Smooth muscle cell (in vitro differentiated cells): Measurements from ENCODE around the gene HMOX2. TPM values are rescaled to one million over a fixed set of nuclear protein-coding genes. Genes with fewer than 3 reads are reported as not detected.

Experiments used
- DNase-seq: peaks from one replicate; lab custom pipeline; 2025; ENCODE audit not compliant: unreplicated experiment; lab: John Stamatoyannopoulos, UW
- H2AFZ ChIP-seq: fragments of 200-600 bp; sonication (generic); 2 replicates; pipeline ENCODE4 v1.6.0; 2016; ENCODE audit warnings: antibody characterized with exemption, low read depth, mild to moderate bottlenecking
- H3F3A ChIP-seq: fragments of 200-600 bp; sonication (generic); 2 replicates; pipeline ENCODE4 v1.6.0; 2017; ENCODE audit warnings: antibody characterized with exemption, low read depth
- H3K27ac ChIP-seq: fragments of 200-600 bp; sonication (generic); 2 replicates; pipeline ENCODE4 v1.5.1; 2016; ENCODE audit warnings: low read depth, mild to moderate bottlenecking
- H3K27me3 ChIP-seq: fragments of 200-600 bp; sonication (generic); 2 replicates; pipeline ENCODE4 v1.6.1; 2016; ENCODE audit warnings: low read depth, mild to moderate bottlenecking
- H3K36me3 ChIP-seq: fragments of 200-600 bp; sonication (generic); 2 replicates; pipeline ENCODE4 v1.5.1; 2016; ENCODE audit warnings: low read depth
- H3K4me1 ChIP-seq: fragments of 200-600 bp; sonication (generic); 2 replicates; pipeline ENCODE4 v1.5.1; 2016; ENCODE audit warnings: low read depth
- H3K4me2 ChIP-seq: fragments of 200-600 bp; sonication (generic); 2 replicates; pipeline ENCODE4 v1.6.0; 2016; ENCODE audit warnings: mild to moderate bottlenecking
- H3K4me3 ChIP-seq: fragments of 200-600 bp; sonication (generic); 2 replicates; pipeline ENCODE4 v1.5.1; 2016; ENCODE audit warnings: mild to moderate bottlenecking
- H3K79me2 ChIP-seq: fragments of 200-600 bp; sonication (generic); 2 replicates; pipeline ENCODE4 v1.6.0; 2016; ENCODE audit warnings: low read depth, mild to moderate bottlenecking
- H3K9ac ChIP-seq: fragments of 200-600 bp; sonication (generic); 2 replicates; pipeline ENCODE4 v1.6.0; 2016; ENCODE audit warnings: low read depth
- H3K9me3 ChIP-seq: fragments of 200-600 bp; sonication (generic); replicated peaks from 2 replicates; pipeline ENCODE4 v1.5.1; 2016; ENCODE audit warnings: low read depth
- H4K20me1 ChIP-seq: fragments of 200-600 bp; sonication (generic); 2 replicates; pipeline ENCODE4 v1.6.0; 2016; ENCODE audit warnings: low read depth
- WGBS: methylation state at CpG from one replicate; pipeline ENCODE4 v1.1.7; 2016; ENCODE audit warnings: low lambda C conversion rate; 5-methylcytosine and 5-hydroxymethylcytosine counted together
- polyA plus RNA-seq: library from polyadenylated mRNA; unstranded; fragments of >200 nt; fragmentation: Nextera tagmentation; extraction: Ambion mirVana; gene quantifications from 2 replicates; pipeline ENCODE4 v1.2.1, GENCODE V29; 2016
- total RNA-seq: library from RNA; depleted of rRNA; stranded (reverse); fragments of >200 nt; gene quantifications from 2 replicates; pipeline ENCODE4 v1.2.3, GENCODE V29; 2014
- TF ChIP-seq, protein P1 (sequence below): fragments of 200-600 bp; sonication (generic); IDR thresholded peaks from 2 replicates; pipeline ENCODE4 v1.5.1; 2017; ENCODE audit warnings: borderline replicate concordance, mild to moderate bottlenecking, antibody characterized with exemption; ENCODE audit not compliant: insufficient read depth, poor library complexity, severe bottlenecking

Gene HMOX2
- total and polyA plus RNA-seq, 2 experiments from 2014 or later: 35.3 to 54.2 TPM

DNA sequence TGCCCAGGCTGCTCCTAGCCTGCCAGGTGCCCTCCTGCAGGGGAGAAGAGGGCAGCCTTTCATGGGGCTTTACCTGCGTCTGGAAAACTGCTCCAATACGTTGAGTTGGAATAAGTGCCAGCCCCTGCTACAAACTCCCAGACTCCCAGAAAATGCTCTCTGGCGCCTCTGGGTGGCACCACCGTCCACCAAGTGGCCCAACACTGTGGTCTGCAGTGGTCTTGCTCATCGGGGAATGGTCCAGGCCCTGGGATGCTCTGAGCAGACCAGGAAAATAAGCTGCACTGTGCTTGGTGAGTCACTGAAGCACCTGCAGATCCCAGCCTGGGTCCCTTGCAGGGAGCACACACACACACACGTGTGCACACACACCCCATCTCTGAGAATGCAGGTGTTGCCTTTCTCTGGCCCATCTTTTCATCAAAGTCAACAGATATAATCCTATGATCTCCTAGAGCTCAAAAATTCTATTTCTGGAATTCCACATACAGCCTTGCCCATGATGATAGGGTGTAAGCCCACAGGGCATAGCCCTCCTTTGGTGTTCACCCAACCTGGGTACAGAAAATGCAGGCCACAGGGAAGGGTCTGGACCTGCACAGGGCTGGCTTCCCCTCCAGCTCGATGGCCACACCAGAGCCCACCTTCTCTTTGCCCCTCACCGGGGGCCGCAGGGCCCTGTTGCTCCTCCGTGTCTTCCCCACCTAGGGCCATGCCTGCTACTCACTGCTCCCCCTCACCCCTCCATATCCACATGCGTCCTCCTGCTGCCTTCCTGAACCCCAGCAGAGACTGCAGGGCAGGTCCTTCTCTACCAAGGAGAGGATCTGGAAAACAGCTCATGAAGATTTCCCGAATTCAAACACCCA lies 41.8 kb downstream of the HMOX2 start:
- 57% methylated on average over 12 of the region's 12 CpGs for WGBS
- Histone ChIP-seq H3K9ac (no peak overlapping the region), H3K4me3 (no peak overlapping the region), H2AFZ (no peak overlapping the region), H3K27ac (no peak overlapping the region), H3F3A (no peaks in the 10 kb centered on the region), H3K36me3 (no peaks in the 10 kb centered on the region), H3K79me2 (peaks cover 7% of the 10 kb centered on the region), H3K4me1 (peaks cover 10% of the 10 kb centered on the region), H3K4me2 (no peak overlapping the region), H3K27me3 (no peaks in the 10 kb centered on the region), H3K9me3 (no peaks in the 10 kb centered on the region), H4K20me1 (peaks cover 82% of the 10 kb centered on the region)
- DNase-seq: no peak
- TF ChIP-seq, protein P1, sequence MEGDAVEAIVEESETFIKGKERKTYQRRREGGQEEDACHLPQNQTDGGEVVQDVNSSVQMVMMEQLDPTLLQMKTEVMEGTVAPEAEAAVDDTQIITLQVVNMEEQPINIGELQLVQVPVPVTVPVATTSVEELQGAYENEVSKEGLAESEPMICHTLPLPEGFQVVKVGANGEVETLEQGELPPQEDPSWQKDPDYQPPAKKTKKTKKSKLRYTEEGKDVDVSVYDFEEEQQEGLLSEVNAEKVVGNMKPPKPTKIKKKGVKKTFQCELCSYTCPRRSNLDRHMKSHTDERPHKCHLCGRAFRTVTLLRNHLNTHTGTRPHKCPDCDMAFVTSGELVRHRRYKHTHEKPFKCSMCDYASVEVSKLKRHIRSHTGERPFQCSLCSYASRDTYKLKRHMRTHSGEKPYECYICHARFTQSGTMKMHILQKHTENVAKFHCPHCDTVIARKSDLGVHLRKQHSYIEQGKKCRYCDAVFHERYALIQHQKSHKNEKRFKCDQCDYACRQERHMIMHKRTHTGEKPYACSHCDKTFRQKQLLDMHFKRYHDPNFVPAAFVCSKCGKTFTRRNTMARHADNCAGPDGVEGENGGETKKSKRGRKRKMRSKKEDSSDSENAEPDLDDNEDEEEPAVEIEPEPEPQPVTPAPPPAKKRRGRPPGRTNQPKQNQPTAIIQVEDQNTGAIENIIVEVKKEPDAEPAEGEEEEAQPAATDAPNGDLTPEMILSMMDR: peak; percentile 64

GRCh38 chr16:4519274-4520058 lies 43.3 kb downstream of the HMOX2 start:
- Histone ChIP-seq H3K79me2 (peaks cover 7% of the 10 kb centered on the region), H3F3A (no peaks in the 10 kb centered on the region), H3K27ac (no peak overlapping the region), H3K9me3 (no peaks in the 10 kb centered on the region), H3K4me1 (peaks cover 13% of the 10 kb centered on the region), H2AFZ (no peak overlapping the region), H3K27me3 (no peaks in the 10 kb centered on the region), H3K4me3 (no peak overlapping the region), H3K4me2 (no peak overlapping the region), H3K9ac (no peak overlapping the region), H4K20me1 (peaks cover 85% of the 10 kb centered on the region), H3K36me3 (no peaks in the 10 kb centered on the region)
- WGBS: 90% methylated on average over 15 of the region's 15 CpGs
- TF ChIP-seq, protein P1: no peak
- DNase-seq: no peak

GRCh38 chr16:4520913-4521312 lies 44.7 kb downstream of the HMOX2 start:
- 74% methylated on average over 7 of the region's 7 CpGs for WGBS
- Histone ChIP-seq H3K4me1 (peaks cover 13% of the 10 kb centered on the region), H3K4me2 (no peak overlapping the region), H3F3A (no peaks in the 10 kb centered on the region), H3K79me2 (peaks cover 8% of the 10 kb centered on the region), H3K9me3 (no peaks in the 10 kb centered on the region), H3K9ac (no peak overlapping the region), H4K20me1 (peaks cover 85% of the 10 kb centered on the region), H3K36me3 (no peaks in the 10 kb centered on the region), H3K27me3 (no peaks in the 10 kb centered on the region), H3K4me3 (no peak overlapping the region), H2AFZ (no peak overlapping the region), H3K27ac (no peak overlapping the region)
- no peak for DNase-seq
- TF ChIP-seq, protein P1: no peak
